ENCODE results near the gene ABCA3.
"Not testable (repeated sequence)": the region's sequence is repeated elsewhere in the genome, so short reads cannot be mapped to it uniquely, and the experiment has no call there.

Gene ABCA3

DNA sequence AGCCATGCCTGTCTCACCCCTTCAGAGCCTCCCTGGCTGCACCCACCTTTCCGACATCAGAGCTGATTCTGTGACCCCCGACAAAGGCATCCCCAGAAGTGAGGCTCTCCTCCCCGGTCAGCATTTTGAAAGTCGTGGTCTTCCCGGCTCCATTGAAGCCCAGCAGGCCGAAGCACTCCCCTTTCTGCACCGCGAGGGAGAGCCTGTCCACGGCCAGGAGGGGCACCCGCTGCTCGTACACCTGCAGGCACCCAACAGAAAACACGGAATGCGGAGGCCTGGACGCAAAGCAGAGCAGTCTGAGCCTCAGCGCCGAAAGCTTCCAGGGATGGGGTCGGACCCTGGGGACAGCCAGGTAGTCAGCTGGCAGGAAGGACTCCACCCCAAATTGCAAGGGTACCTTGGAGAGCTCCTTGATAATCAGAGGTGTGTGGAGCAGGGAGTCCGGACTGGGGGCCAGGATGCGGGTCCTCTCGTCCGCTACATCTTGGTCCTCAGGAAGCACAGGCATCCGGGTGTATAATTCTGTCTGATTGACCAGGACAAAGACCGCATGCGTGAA lies 59.5 kb downstream of the ABCA3 start:
- no peak for DNase-seq (ENCODE audit: low spot score)

DNA sequence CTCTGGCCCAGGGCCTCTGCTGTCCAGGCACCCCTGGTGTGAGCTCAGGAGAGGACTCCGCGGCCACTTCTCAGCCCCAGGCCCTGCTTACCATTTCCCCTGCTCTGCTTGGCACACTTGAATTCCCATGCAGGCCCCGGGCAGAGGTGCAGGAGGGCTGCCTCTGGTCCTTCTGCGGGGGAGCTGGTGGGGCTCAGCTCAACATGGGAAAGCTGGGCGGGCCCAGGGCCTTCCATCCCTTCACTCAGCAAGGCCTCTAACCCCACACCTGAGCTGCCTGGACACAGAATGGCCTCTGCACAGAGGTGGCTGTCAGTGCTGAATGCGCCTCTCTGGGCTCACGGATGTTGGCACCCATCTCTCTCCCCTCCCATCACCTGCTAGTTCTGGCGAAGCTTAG lies 60.1 kb downstream of the ABCA3 start:
- DNase-seq (ENCODE audit: low spot score): no peak

DNA sequence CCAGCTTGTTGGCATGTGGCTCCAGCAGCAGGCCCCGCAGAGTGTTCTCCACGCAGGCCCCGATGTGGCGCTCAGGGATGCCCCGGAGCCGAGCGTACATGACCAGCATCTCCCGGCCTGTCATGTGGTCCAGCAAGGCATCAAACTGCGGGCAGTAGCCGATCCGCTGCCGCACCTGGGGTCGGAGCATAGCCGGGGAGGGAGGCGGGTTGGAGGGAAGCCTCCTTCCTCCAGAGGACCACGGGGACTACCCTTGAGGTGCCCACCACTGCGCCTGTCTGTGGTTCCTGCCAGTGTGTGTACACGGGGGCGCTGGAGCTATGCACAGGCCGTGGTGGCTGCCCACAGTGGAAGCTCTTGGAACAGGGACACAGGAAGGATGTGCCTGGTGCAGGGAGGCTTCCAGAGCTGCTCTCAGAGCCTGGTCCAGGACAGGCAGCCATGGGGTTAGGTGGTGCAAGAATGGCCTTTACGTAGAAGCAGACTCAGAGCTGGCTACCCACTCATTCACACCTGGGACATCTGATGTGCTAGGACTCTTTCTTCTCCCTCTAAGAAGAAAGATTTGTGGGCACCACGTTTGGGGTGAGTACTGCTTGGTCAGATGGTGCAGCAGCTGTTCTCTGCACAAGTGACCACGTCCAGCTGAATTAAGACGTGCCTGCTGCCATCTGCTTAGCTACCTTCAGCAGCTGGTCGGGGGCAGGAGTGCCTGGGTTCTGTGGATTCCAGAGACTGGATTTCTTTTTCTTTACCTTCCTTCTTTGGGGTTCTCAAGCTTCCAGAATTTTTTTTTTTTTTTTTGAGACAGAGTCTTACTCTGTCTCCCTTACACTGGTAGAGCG lies 61.4 kb downstream of the ABCA3 start:
- no peak for DNase-seq (ENCODE audit: low spot score)

DNA sequence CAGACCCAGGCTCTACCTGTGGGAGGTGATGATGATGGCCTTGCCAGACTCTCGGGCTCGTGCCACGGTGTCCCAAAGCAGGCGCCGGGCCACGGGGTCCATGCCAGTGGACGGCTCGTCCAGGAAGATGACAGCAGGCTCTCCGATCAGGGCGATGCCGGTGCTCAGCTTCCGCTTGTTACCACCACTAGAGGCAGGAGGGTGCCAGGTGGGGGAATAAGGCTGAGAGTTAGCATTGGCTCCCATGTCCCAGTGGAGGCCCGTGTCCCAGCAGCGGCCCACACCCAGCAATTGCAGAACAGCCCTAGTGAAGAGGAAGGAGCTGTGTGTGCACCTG lies 62.3 kb downstream of the ABCA3 start:
- no peak for DNase-seq (ENCODE audit: low spot score)

DNA sequence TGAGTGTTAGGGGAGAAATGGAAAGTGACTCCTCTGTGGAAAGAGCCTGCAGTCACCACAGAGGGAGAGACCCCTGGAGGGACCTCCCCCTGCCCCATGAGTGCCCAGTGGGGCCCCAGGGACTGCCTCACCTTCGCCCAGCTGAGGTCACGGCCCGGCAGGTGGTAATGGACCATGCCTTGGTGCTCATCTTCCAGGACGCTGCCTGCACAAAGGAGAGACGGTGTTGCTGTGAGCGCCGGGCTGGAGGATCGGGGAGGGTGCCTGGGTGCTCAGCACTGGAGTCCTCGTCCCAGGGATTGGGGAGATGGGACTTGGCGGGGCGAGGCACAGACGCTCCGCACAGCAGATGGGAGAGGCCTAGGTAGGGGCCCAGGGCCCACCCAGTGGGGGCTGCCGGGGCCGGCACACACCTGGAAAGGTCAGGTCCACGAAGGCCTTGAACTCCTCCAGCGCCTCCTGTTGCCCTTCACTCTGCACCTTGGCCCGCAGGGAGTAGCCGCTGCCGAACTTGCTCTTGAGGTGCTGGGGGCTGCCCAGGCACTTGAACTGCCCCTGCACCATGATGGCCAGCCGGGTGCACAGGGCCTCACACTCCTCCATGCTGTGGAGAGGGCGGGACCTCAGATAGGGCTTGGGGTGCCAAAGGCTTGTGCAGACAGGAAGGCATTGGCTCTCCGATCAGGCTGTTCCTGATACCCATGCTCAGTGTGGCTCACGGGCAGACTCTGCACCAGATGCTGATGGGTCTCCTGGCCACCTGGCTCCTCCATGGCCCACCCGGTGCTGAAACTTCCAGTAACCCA lies 62.9 kb downstream of the ABCA3 start:
- no peak for DNase-seq (ENCODE audit: low spot score)

DNA sequence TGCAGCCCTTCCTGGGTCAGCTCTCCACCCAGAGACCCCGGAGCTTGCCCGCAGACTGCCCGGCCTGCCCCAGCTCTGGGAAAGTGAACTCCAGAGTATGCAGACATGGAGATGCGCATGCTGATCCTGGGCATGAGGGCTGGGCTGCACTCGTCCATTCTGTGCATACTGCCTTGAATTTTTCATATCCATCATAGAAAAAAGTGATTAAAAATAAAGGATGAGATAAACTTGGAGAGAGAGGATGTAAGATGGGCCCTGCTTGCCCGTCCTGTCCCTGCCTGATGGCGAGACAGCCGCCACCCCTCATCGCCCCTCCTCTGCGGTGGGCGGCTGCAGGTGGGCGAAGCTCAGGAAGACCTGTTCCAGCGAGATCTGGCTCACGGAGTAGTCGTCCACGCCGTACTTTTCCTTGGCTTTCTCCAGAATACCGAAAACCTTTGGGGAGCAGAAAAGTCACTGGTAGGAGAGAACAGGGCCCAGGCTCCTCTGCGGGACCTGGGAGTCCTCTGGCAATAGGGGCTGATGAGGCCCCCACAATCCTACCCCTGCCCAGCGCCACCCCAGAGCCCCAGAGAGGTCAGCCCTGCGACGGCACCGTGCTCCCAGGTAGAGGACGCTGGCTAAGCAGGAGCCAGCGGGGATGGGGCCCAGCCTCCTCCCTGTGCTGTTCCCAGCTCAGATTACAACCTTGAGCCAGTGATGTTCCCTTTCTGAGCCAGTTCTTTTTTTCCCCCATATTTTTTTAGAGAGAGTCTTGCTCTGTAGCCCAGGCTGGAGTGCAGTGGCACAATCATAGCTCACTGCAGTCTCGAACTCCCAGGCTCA lies 63.9 kb downstream of the ABCA3 start:
- DNase-seq (ENCODE audit: low spot score): no peak

DNA sequence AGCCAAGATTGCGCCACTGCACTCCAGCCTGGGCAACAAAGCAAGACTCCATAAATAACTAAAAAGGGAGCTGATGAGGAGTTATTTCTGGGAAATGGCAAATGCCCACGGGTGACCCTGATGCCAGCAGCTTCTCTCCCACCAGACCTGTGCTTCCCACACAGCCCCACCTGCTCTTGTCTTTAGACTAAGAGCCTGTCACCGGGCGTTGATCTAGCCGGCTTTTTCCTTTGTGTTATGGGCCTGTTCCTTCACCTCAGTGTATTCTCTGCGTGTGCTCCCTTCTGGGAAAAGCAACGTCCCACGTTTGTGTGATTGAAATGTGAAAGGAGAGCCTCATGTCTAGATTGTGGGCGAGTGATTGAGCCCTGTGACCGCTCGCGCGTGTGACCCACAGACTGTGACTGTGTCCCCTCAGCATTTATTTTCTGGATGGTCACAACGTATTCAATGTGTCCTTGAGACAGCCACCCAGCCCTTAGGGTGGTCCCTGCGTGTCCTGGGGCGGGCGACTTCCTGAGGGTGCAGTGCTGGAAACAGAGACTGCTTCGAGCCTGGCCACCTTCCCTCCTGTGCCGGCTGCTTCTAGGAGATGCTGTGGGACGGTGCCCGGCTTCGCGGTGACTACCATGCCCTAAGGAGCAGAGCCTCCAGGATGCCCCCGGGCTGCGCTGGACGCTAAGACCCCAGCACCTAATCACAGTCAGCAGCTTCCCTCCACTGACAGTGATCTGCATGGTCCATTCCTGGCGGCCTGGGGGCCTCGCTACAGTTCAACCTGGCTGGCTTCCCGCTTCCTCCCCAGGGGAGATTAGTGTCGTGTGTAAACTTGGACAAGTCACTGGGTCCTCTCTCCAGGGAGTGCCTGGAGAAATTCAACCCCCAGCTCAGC lies 64.8 kb downstream of the ABCA3 start:
- DNase-seq (ENCODE audit: low spot score): no peak

DNA sequence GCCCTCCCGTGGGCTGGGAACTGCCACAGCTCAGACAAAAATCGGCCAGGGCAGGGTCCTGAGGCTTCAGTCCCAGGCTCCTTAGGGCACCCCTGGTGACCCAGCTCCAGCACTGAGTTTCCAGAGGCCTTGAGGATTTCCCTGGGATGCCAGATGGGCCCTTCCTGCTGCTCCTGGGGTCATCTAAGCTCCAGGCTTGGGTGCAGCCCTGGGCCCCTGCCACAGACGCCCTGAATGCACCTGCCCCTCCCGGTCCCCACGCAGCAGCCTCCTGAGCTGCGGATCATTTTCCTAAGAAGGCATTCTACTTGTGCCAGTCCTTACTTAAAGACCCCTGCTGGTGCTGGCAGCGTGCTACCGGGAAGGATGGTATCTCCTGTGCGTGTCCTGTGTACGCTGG lies 66.6 kb downstream of the ABCA3 start:
- DNase-seq (ENCODE audit: low spot score): no peak

DNA sequence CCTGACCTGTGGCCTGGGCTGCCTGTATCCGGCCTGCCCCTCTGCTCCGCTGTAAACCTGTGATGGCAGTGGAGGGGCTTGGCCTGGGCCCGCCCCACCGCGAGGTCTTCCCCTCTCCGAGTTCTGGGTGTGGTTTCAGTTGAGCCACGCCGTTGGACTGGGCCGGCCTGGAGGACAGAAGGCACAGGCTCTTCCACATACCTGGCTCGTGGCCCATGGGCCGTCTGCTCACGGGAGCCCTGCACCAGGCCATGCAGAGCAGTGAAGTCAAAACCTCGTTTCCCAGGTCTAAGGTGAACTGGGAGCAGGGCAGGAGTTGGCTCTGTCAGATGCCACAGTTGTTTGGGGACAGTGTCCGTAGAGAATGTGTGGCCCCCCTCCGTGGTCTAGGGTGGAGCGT lies 67.0 kb downstream of the ABCA3 start:
- DNase-seq (ENCODE audit: low spot score): no peak

DNA sequence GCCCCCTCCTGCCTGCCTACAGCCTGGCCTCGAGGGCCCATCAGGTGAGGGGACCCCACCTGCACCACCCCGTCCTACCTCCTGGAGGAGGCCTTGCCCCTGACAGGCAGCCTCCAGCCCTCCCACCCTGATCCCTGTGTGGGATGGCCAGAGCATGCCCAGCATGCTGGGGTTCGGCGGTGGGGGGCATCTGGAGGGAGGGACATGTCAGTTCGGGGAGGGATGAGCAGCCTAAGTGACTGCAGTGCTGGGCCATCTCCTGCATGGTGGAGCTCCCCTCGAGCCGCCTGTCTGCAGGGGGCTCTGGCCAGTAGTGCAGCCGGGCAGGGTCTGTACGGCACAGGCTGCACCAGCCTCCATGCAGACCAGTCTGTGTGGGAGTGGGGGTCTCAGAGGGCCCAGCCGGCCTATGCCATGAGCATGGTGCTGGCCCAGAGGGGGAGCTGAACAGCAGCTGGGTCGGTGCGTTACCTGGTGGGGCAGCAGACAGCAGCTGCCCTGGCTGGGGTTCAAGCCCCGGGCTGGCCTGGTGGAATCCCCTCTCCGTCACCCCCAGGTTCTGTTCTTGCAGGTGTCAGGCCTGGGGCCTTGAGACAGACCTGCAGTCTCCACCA lies 68.6 kb downstream of the ABCA3 start:
- no peak for DNase-seq (ENCODE audit: low spot score)

DNA sequence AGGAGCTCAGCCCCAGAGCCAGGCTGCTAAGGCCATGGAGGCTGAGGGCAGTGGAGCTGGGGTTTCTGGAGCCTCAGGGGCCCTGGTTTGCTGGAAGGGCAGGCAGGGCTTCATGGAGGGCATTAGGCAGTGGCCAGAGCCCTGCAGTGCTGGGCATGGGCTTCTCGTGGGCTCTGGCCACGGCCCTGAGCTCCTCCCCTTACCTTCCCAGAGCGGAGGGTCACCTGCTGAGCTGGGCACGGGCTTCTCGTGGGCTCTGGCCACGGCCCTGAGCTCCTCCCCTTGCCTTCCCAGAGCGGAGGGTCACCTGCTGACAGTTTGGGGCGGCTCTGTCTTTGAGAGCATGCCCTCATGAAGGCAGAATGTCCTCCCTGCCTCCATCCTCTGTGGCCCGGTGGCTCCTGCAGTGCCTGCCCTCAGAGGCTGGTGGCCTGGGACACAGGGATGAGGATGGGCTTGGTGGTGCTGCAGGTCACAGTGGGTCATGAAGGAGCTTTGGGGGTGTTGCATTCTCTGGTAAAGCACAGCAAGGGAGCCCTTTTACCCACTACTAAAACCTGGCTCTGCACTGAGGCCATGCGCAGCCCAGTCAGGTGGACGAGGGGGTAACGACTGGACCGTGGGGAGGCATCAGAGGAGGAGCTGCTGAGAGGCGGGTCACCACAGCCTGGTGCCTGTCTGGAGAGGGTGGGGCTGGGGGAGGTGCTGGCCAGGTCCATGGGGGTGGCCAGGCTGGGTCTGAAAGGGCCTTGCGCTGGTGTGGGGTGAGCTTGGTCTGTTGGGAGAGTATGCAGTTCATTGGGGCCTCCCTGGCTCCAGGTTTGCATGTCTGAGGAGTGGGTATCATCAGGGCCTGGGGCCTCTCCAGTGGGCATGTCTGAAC lies 69.7 kb downstream of the ABCA3 start:
- no peak for DNase-seq (ENCODE audit: low spot score)

DNA sequence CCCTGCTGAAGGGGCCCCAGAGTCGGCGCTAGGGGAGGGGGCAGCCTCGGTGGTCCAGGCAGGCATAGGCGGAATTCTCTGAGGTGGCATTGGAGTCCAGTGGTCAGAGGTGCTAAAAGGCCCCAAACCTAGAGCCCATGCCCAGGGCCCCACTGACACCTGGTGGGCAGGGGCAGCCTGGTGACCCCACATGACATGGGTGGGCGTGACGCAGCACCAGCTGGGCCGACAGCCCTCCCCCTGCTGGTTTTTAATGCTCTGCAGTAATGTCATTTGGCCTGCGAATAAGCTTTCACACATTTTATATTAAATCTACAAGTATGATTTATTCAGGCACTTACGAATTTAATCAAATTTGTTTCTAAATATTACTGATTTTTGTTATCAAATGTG lies 70.5 kb downstream of the ABCA3 start:
- DNase-seq (ENCODE audit: low spot score): no peak

DNA sequence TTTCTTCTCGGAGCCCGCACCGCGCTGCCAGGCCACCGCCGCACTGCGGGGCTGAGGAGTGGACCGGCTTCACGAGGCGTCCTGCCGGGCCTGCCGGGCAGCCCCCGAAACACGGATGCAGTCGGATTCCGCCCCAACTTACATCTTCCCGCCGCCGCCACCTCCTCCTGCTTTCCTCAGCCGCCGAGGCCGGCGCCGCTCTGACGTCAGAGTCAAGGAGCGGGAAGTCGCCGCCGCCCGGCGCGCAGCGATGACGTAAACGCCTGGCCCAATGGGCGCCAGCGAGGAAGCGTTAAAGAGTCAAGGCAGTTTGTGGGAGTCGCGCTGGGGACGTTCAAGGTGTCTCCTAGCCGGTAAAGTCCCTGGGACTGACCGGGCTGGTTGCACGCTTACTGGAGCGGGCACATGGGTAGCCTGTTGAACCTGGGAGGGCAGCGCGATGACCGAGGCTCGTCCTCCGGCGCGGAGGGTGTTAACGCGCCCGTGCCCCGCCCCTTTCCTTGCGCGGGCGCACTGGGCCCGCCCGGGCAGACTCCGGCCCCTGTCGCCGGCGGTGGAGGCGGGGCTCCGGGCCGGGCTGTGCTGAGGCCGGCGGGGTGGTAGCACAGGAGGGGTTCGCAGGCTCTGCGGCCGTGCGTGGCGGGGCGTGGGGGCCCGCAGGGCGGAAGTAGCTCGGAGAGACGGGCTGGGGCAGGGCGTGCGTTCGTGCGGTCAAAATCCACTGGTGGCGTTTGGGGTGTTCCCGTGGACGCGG lies 72.4 kb downstream of the ABCA3 start, which contains the start of gene RNPS1:
Gene RNPS1 (minus strand): TSS at position 214 of the 754 bp plus-strand sequence. CDS start 3,483 bp downstream, outside the sequence.
- DNase-seq (ENCODE audit: low spot score): peak; percentile 100

DNA sequence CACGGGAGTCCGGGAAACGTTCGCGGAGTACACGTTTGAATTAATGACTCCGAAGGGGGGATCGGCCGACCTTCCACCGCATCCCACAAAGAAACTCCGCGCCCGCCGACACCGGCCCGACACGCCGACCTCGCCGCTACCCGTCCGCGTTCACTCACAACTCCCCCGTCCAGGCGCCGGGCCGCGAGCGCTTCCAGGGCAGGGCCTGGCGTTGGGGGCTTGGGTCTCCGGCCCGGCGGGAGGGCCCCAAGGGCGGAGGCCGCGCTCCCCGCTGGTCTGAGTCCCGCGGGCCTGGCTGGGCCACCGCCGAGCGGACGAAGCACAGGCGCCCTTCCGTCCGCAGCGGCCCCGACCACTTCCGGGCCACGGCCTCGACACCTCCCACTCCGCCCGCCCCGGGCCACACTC lies 73.0 kb downstream of the ABCA3 start:
- DNase-seq (ENCODE audit: low spot score): peak; percentile 64

DNA sequence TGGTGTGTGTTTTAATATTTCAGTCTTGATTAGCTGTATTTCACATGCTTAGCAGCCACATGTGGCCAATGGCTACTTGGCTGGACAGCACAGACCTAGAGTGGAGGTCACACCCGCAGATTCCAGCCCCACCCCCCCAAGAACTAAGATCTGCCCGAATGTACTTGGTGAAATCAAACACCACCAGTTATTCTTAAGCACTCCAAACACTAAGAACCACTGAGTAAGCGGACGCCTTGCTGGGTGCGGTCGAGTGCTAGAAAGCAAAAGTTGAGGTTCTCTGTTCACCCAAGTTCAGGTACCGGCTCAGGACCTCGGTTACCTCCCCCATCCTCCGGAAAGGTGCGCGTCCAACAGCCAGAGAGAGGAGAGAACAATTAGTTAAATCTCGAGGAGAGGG lies 73.6 kb downstream of the ABCA3 start:
- DNase-seq (ENCODE audit: low spot score): not testable (repeated sequence)

DNA sequence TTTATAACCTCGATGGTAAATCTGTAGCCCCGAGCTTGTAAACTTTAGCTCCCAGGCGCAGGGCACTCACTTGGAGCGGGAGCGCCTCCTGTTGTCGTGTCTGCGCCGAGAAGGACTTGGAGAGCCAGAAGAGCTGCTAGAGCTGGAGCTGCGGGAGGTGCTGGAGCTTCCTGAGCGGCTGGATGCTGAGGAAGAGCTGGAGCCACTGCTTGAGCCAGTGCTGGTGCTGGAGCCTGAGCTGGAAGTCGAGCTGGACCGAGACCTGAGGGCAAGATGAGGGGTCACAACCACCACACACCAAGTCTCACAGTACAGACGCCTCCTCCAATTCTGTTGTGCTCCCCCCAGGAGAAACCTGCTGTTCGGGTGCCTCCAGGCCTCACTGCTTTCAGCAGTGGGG lies 77.5 kb downstream of the ABCA3 start:
- DNase-seq (ENCODE audit: low spot score): not testable (repeated sequence)

DNA sequence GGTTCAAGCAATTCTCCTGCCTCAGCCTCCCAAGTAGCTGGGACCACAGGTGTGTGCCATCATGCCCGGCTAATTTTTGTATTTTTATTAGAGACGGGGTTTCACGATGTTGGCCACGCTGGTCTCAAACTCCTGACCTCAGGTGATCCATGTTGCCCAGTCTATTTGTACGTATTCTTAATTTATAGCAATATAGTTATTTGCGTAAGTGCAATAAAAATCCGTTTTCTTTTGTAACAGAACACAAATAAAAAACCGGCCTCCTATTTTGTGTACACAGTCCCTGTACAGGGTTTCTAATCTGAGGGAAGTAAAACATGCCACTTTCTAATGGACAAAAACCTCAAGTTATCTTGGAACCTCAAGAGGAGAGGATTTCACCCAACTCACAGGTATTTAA lies 80.3 kb downstream of the ABCA3 start:
- no peak for DNase-seq (ENCODE audit: low spot score)

DNA sequence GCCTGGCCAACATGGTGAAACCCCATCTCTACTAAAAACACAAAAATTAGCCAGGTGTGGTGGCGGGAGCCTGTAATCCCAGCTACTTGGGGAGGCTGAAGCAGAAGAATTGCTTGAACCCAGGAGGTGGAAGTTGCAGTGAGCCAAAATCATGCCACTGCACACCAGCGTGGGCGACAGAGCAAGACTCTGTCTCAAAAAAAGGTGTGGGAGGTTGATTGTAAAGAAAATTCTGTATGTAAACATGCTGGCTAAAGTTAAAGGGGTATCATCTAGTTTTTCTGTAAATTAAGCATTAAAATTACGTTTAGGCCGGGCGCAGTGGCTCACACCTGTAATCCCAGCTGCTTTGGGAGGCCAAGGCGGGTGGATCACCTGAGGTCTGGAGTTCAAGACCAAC lies 82.0 kb downstream of the ABCA3 start:
- not testable (repeated sequence) for DNase-seq (ENCODE audit: low spot score)

DNA sequence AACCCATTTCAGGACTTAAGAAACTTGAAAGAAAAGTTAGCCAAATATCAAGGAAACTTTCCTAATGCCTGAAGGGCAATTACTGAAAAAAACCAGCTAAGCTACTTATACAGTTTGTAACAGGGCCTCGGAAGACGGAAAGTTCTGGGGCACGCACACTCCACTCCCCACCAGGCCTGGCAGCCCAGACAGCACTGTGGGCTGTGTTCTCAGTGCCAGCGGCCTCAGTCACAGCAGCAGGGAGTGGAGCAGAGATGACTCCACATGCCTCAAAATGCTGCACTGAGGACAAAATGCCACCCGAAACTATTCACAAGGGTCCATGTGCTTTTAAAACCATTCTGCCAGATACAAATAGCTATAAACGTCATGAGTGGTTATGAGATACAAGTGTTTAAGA lies 82.8 kb downstream of the ABCA3 start:
- no peak for DNase-seq (ENCODE audit: low spot score)

Data from AG20443 (cell line).